ENCODE data around the gene ADAT1. TPM values are rescaled to one million over a fixed set of nuclear protein-coding genes. Genes with fewer than 3 reads are reported as not detected.

Gene ADAT1
- total and polyA plus RNA-seq, 2 of the 13 experiments (the other 11 are each of a cell fraction or from before 2014, with no cell fraction given) = 18.4 to 40.8 TPM

- no peak for TF ChIP-seq FIP1L1 (IDR thresholded peaks at IDR 0.05; ENCODE audit: borderline replicate concordance, insufficient read depth, low read depth, low read length)
- TF ChIP-seq ZBTB42 (CRISPR knock-in tag; IDR thresholded peaks at IDR 0.05) = no peak
- TF ChIP-seq KLF11 (CRISPR knock-in tag; IDR thresholded peaks at IDR 0.05) = 0 out of 2 replicates have a peak, but pooled peaks have one; percentile 41
- no peak; the same call in 1 of the 2 replicates for TF ChIP-seq POGZ (CRISPR knock-in tag; IDR thresholded peaks at IDR 0.05)
- no peak; the same call in 1 of the 2 replicates for TF ChIP-seq RBFOX2 (IDR thresholded peaks at IDR 0.05; ENCODE audit: low read depth, low read length)
- TF ChIP-seq ZNF143 (CRISPR knock-in tag; IDR thresholded peaks at IDR 0.05) = no peak
- TF ChIP-seq HNF4A (CRISPR knock-in tag; IDR thresholded peaks at IDR 0.05) = no peak
- 0 out of 2 replicates have a peak, but pooled peaks have one; percentile 10 for TF ChIP-seq ZNF234 (CRISPR knock-in tag; conservative IDR thresholded peaks at IDR 0.05)
- no peak; the same call in 1 of the 2 replicates for TF ChIP-seq MIER2 (CRISPR knock-in tag; IDR thresholded peaks at IDR 0.05)
- no peak for TF ChIP-seq ZNF564 (CRISPR knock-in tag; IDR thresholded peaks at IDR 0.05)
- no peak for TF ChIP-seq ZNF879 (CRISPR knock-in tag; IDR thresholded peaks at IDR 0.05)
- no peak for TF ChIP-seq KDM6A (CRISPR knock-in tag; IDR thresholded peaks at IDR 0.05; ENCODE audit: low read depth)
- TF ChIP-seq TRAFD1 (CRISPR knock-in tag; IDR thresholded peaks at IDR 0.05; ENCODE audit: borderline replicate concordance) = no peak
- TF ChIP-seq TAF15 (IDR thresholded peaks at IDR 0.05; ENCODE audit: low read depth, low read length, poor library complexity, severe bottlenecking) = no peak
- TF ChIP-seq, protein P1, sequence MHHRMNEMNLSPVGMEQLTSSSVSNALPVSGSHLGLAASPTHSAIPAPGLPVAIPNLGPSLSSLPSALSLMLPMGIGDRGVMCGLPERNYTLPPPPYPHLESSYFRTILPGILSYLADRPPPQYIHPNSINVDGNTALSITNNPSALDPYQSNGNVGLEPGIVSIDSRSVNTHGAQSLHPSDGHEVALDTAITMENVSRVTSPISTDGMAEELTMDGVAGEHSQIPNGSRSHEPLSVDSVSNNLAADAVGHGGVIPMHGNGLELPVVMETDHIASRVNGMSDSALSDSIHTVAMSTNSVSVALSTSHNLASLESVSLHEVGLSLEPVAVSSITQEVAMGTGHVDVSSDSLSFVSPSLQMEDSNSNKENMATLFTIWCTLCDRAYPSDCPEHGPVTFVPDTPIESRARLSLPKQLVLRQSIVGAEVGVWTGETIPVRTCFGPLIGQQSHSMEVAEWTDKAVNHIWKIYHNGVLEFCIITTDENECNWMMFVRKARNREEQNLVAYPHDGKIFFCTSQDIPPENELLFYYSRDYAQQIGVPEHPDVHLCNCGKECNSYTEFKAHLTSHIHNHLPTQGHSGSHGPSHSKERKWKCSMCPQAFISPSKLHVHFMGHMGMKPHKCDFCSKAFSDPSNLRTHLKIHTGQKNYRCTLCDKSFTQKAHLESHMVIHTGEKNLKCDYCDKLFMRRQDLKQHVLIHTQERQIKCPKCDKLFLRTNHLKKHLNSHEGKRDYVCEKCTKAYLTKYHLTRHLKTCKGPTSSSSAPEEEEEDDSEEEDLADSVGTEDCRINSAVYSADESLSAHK (CRISPR knock-in tag; IDR thresholded peaks at IDR 0.05; ENCODE audit: borderline replicate concordance) = no peak
- TF ChIP-seq, protein P2, sequence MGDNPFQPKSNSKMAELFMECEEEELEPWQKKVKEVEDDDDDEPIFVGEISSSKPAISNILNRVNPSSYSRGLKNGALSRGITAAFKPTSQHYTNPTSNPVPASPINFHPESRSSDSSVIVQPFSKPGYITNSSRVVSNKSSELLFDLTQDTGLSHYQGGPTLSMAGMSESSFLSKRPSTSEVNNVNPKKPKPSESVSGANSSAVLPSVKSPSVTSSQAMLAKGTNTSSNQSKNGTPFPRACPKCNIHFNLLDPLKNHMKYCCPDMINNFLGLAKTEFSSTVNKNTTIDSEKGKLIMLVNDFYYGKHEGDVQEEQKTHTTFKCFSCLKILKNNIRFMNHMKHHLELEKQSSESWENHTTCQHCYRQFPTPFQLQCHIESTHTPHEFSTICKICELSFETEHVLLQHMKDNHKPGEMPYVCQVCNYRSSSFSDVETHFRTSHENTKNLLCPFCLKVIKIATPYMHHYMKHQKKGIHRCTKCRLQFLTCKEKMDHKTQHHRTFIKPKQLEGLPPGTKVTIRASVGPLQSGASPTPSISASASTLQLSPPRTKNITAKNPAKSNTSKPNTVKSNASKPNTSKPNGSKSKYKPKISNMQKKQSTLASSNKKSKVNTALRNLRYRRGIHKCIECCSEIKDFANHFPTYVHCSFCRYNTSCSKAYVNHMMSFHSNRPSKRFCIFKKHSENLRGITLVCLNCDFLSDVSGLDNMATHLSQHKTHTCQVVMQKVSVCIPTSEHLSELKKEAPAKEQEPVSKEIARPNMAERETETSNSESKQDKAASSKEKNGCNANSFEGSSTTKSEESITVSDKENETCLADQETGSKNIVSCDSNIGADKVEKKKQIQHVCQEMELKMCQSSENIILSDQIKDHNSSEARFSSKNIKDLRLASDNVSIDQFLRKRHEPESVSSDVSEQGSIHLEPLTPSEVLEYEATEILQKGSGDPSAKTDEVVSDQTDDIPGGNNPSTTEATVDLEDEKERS (CRISPR knock-in tag; IDR thresholded peaks at IDR 0.05) = no peak
- no peak for TF ChIP-seq ZNF576 (CRISPR knock-in tag; IDR thresholded peaks at IDR 0.05)
- TF ChIP-seq, protein P3, sequence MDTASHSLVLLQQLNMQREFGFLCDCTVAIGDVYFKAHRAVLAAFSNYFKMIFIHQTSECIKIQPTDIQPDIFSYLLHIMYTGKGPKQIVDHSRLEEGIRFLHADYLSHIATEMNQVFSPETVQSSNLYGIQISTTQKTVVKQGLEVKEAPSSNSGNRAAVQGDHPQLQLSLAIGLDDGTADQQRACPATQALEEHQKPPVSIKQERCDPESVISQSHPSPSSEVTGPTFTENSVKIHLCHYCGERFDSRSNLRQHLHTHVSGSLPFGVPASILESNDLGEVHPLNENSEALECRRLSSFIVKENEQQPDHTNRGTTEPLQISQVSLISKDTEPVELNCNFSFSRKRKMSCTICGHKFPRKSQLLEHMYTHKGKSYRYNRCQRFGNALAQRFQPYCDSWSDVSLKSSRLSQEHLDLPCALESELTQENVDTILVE (CRISPR knock-in tag; IDR thresholded peaks at IDR 0.05) = no peak
- no peak for TF ChIP-seq GPN1 (CRISPR knock-in tag; IDR thresholded peaks at IDR 0.05; ENCODE audit: borderline replicate concordance)
- TF ChIP-seq ZNF672 (CRISPR knock-in tag; IDR thresholded peaks at IDR 0.05) = no peak
- peak; percentile 78; the same call in 1 of the 2 replicates for TF ChIP-seq ZFP82 (CRISPR knock-in tag; IDR thresholded peaks at IDR 0.05; ENCODE audit: borderline replicate concordance)
Observed at GRCh38 chr16:75648265-75649076, 25.4 kb upstream of the ADAT1 start (continued).
